ENCODE measurements around the gene GGA3.

DNA sequence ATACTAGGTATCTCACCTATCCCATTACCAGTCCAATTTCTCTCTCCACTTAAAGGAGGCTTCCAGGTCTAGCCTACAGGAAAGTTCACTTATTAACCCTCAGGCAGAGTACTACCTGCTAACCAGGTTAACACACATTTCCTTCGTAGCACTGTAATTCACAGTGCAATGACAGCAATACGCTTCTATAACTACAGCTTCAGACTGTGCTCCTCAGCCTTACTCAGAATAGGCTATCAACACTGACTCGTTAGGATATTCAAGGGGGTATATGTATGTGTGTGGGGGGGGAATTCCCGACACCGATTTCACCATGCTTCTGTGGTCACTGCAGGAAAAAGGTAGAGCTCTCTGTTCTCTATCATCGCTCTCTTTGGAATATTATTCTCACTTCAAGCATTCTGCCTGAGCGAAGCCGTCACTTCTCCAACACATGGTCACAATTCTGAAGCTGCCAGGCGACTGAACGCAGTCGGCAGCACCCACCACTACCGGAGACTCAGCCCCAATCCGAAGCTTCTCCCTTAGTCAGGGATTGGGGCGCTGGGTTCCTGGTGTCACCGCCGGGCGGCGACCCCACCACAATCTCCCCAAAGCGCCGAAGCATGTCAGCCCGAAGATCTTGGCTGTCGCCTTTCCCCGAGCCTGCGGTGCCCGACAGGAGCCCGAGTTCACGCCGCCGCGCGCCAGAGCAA lies 618 bp downstream of the GGA3 start:
- TF ChIP-seq TAF1 (IDR thresholded peaks at IDR 0.05; ENCODE audit: low read depth, low read length), result peak; percentile 26; the same call in 1 of the 2 replicates
- TF ChIP-seq POLR2A (IDR thresholded peaks at IDR 0.05; ENCODE audit: low read depth, low read length), result peak; percentile 50; the same call in 1 of the 2 replicates

Data from GM12891 (cell line).